Amniotic stem cell (primary cell): ENCODE results near the gene CDKN3.
"Not testable (repeated sequence)": the region's sequence is repeated elsewhere in the genome, so short reads cannot be mapped to it uniquely, and the experiment has no call there.

Experiments
- DNase-seq: peaks from one replicate; lab custom pipeline; 2025; lab: John Stamatoyannopoulos, UW

CDKN3 gene

GRCh38 chr14:54456820-54457608 lies 60.2 kb downstream of the CDKN3 start:
- DNase-seq, result not testable (repeated sequence)

DNA sequence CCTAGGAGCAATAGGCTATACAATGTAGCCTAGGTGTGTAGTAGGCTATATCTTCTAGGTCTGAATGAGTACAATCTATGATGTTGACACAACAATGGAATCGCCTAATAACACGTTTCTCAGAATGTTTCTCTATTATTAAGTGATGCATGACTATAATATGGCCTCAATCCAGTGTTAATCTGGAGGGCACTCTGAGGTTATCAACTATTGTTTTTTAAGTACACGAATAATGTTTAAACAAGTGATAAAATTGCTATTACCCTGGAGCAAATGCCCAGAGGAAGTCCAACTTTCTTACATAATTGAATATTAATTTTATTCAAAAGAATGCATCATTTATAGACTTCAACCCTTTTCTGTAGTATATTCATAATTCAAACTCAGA lies 60.8 kb downstream of the CDKN3 start:
- no peak for DNase-seq

- not testable (repeated sequence) for DNase-seq
These were observed 61.7 kb downstream of the CDKN3 start for GRCh38 chr14:54458536-54458935.

DNA sequence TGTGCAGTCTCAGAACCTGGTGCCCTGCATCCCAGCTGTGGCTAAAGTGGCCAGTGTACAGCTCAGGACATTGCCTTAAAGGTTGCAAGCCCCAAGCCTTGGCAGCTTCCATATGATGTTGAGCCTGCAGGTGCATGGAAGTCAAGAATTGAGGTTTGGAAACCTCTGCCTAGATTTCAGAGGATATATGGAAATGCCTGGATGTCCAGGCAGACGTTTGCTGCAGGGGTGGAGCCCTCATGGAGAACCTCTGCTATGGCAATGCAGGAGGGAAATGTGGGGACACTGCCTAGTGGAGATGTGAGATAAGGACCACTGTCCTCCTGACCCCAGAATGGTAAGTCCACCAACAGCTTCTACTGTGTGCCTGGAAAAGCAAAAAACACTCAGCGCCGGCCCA lies 62.3 kb downstream of the CDKN3 start:
- DNase-seq, result no peak

GRCh38 chr14:54462048-54462447 lies 65.2 kb downstream of the CDKN3 start:
- DNase-seq, result no peak

- no peak for DNase-seq
These were observed 68.8 kb downstream of the CDKN3 start for GRCh38 chr14:54465654-54466053.

GRCh38 chr14:54467280-54467679 lies 70.5 kb downstream of the CDKN3 start:
- DNase-seq, result no peak
